Measurements from ENCODE around the gene ELOVL5.
"Not testable (repeated sequence)": the region's sequence is repeated elsewhere in the genome, so short reads cannot be mapped to it uniquely, and the experiment has no call there.

GRCh38 chr6:53306217-53306616, 42.5 kb downstream of the ELOVL5 start:
- TF ChIP-seq, protein P1, sequence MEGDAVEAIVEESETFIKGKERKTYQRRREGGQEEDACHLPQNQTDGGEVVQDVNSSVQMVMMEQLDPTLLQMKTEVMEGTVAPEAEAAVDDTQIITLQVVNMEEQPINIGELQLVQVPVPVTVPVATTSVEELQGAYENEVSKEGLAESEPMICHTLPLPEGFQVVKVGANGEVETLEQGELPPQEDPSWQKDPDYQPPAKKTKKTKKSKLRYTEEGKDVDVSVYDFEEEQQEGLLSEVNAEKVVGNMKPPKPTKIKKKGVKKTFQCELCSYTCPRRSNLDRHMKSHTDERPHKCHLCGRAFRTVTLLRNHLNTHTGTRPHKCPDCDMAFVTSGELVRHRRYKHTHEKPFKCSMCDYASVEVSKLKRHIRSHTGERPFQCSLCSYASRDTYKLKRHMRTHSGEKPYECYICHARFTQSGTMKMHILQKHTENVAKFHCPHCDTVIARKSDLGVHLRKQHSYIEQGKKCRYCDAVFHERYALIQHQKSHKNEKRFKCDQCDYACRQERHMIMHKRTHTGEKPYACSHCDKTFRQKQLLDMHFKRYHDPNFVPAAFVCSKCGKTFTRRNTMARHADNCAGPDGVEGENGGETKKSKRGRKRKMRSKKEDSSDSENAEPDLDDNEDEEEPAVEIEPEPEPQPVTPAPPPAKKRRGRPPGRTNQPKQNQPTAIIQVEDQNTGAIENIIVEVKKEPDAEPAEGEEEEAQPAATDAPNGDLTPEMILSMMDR (conservative IDR thresholded peaks at IDR 0.05; ENCODE audit: low read length): not testable (repeated sequence)
- TF ChIP-seq EZH2phosphoT487 (IDR thresholded peaks at IDR 0.05; ENCODE audit: borderline replicate concordance): not testable (repeated sequence)

Data from Loucy (cell line).